Activated gamma-delta T cell treated with anti-CD3 and anti-CD28 coated beads, Interleukin-2, amount 50 U/mL, for 16 hours (primary cell): ENCODE measurements around the gene ITPR3.
"Not testable (repeated sequence)": the region's sequence is repeated elsewhere in the genome, so short reads cannot be mapped to it uniquely, and the experiment has no call there.

Experiments used
- DNase-seq: peaks from one replicate; pipeline ENCODE4 v3.0.0-alpha.2; 2020; ENCODE audit warnings: low read depth

The ITPR3 gene

DNA sequence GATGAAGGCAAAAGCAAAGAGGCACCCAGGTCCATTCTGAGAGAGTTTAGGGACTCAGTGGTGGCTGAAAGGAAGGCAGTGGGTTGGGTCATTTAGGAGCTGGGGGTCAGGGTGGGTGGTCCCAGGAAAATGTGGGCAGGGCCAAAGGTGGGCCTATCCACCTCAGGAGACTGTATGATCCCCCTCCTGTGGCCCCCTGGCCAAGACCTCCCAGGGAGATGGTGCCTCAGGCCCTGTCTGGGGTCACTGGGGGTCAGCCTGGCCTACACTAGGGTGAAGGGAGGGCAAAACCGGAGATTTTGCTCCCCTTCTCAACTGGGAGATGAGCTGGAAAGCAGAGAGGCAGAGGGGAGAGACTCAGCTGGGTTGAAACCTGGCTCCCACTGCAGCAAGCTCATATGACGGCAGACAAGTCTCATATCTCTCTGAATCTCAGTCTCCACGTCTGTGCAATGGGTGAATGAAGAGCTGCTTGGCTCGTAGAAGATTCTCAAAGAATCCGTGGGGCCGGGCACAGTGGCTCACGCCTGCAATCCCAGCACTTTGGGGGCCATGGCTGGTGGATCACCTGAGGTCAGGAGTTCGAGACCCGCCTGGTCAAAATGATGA, 29.6 kb upstream of the ITPR3 start:
- DNase-seq = no peak

DNA sequence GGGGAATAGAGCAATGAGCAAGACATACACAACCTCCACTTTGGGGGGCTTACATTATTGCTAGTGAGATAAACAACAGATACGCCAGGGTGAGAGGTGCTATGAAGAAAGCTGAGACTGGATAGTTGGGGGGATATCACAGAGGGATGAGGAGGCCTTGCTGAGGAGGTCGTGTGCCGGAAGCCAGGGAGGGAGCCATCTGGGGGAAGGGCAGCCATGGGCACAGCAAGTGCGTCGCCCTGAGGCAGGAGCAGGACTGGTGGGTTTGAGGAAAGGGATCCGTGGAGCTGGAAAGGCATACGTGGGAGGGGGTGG, 28.9 kb upstream of the ITPR3 start:
- no peak for DNase-seq

DNA sequence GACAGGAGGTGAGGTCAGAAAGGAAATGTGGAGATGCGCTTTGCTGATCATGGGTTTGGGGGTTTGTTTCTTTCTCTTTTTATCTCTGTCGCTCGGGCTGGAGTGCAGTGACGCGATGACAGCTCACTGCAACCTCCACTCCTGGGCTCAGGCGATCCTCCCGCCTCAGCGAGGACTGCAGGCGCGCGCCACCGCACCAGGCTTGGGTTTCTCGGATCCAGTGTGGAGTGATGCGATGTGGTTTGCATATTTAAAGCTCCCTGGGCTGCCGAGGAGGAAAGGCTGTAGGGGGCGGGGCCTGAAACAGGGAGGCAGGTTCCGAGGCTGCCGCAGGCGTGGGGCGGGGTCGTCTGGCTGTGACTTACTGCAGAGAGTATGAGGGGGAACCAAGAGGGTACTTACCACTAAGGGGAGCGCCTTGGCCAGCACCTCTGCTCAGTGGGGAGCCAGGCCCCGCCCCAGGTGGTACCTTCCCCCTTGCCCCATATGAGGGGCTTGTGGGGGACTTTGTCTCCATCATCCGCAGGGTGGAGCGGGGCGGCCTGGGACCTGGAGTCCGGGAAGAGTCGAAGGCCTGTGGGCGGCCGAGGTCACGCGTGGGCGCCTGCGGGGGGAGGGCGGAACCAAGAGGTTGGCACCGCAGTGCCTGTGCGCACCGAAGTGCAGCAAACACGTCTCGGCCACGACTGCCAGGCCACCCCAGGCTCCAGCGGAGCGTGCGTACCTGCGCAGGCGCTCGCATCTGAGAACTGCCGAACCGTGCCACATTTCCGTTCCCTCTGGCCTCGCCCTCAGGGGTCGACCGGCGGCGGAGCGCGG, 28.3 kb upstream of the ITPR3 start:
- DNase-seq = no peak

DNA sequence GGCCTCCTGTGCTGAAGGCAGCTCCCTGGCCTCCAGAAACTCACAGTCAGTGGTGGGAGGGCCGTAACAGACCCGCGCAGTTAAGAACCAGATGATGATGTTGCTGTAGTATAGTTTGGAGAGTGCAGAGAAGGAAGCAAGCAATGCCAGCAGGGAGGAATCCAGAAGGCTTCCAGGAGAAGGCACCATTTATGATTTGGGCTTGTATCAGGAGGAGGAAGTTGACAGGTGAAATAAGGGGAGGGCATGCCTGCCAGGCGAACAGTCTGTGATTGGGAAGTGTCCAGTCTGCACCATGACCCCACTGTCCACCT, 27.8 kb upstream of the ITPR3 start:
- DNase-seq = no peak

DNA sequence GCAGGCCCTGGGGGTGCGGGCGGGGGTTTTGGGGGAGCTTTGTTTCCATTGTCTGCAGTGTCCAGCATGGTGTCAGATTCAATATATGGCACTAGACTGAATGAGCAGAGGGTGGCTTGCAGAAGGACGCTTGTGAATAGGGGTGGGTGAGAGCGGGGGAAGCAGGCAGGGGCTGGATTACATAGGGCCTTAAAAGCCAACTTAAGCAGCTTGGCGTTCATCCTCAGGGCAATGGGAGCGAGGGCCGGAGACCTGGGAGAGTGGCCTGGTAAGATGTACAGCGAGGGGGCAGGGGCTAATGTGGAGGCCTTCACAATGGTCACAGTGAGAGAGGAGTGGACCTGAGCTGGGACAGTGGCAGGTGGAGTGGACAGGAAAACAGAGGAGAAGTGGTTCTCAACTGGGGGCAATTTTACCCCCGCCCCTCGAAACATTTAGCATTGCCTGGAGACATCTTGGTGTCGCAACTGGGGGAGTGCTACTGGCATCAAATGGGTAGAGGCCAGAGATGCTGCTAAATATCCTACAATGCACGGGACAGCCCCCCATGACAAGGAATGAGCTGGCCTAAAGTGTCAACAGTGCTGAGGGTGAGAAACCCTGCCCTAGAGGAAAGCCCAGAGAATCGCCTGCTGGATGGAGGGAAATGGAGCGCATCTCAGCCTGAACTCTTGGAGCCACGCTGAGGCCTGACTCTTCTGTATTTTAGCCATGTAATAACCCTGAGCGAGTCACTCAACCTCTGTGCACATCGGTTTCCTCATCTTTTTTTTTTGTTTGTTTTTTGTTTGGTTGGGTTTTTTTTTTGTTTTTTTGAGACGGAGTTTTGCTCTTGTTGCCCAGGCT, 25.9 kb upstream of the ITPR3 start:
- DNase-seq = no peak

DNA sequence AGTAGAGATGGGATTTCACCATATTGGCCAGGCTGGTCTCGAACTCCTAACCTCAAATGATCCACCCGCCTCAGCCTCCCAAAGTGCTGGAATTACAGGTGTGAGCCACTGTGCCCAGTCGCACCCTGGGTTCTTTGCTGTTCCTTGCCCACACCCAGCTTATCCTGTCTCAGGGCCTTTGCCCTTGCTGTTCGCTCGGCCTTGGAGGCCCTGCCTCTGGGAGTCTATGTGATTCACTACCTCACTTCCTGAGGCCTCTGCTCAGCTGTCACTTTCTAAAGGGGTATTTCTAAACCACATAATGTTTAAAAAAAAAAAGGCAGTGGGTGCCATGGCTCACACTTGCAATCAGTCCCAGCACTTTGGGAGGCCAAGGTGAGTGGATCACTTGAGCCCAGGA, 24.2 kb upstream of the ITPR3 start:
- DNase-seq = not testable (repeated sequence)

DNA sequence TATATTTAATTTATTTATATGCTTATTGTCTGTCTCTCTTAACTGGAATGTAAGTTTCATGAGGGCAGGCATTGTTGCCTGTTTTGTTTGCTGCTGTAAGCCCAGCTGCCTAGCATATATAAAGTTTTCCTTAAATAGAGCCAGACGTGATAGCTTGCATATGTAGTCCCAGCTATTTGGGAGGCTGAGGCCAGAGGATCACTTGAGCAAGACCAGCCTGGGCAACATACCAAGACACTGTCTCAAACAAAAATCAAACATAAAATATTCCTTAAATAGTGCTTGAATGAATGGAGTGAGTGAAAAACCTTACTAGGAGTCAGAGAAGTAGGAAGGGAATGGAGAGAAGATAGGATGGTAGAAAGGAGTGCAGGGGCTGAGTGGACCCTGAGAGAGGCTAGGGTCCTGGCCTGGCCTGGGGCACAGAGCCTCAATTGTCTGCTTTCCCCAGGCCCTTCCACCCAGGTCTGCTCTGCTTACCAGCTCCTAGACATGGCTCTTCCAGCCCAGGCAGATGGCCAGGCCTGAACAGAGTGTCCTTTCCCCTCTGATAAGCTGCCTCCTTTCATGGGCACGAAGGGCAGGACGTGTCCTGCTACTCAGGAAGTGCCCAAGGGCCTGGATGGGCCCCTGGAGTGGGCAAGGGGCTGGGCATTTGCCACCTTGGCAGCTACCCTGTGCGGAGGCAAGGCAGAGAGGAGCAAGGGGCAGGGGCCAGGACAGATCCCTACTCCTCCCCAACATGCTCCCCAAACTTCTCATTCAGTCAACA, 23.4 kb upstream of the ITPR3 start:
- DNase-seq = no peak

DNA sequence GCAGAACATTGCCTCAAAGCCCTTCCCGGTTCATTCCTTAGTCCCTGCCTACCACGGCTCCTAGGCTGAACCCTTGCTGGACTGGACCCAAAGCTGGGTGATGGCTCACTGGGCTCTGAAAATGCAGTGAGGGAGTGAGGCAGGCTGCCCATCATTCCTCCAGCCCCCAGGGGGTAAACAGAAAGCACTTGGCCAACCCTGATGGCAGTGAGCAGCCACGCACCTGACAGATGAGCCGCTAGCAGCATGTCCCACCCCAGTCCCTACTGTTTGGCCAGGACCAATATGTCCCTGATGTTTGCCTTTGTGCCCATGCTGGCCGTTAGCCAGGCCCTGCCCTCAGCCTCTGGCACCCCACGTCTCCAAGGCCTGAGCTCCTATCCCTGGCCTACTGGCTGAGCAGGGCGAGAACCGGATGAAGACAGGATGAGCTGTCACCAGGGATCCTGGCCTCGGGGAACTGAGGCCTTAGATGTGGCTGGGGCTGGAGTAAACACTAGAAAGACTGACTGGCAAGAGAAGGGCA, 21.6 kb upstream of the ITPR3 start:
- no peak for DNase-seq

DNA sequence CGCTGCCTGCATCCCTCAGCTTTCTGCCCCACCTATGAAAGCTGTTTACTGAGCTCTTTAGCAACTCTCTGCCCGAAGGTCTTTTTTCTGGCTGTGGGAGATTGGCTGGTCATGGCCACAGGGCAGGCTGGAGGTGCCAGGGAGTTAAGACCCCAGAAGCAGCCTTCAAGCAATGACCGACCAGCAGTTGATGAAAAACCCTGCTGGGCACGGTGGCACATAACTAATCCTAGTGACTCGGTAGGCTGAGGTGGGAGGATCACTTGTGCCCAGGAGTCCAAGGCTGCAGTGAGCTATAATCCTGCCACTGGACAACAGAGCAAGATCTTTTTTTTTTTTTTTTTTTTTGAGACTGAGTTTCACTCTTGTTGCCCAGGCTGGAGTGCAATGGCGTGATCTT, 20.4 kb upstream of the ITPR3 start:
- no peak for DNase-seq

DNA sequence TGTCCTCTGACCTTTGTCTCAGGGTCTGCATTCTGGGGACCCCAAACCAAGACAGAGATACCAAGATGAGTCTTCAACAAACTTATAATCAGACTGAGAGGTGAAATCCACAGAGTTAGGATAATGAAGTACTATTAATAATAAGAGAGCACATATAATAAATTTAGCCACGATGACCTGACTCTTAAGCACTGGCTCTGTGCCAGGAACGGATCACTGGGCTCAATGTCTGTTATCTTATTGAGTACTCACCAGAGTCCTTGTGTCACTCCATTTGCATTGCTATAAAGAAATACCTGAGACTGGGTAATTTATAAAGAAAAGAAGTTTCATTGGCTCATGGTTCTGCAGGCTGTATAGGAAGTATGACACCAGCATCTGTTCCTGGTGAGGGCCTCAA, 18.9 kb upstream of the ITPR3 start:
- no peak for DNase-seq

DNA sequence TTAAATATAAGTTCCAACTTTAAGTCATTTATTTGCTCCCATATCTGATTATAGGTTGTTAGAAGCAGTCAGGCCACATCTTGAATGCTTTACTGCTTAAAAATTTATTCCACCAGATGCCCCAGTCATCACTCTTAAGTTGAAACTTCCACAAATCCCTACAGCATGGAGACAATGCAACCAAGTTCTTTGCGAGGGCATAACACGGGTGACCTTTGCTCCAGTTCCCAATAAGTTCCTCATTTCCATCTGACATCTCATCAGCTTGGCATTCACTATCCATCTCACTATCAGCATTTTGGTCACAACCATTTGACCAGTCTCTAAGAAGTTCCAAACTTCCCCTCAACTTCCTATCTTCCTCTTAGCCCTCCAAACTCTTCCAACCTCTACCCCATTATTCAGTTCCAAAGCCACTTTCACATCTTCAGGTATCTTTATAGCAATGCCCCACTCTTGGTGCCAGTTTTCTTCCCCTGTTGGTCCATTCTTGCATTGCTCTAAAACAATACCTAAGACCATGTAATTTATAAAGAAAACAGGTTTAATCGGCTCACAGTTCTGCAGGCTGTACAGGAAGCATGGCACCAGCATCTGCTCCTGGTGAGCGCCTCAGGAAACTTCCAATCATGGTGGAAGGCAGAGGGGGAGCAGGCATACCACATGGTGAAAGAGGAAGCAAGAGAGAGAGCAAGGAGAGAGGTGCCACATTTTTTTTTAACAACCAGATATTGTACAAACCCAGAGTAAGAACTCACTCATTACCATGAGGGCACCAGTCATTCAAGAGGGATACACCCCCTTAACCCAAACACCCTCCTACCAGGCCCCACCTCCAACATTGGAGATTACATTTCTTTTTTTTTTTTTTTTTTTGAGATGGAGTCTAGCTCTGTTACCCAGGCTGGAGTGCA, 15.9 kb upstream of the ITPR3 start:
- DNase-seq = no peak

DNA sequence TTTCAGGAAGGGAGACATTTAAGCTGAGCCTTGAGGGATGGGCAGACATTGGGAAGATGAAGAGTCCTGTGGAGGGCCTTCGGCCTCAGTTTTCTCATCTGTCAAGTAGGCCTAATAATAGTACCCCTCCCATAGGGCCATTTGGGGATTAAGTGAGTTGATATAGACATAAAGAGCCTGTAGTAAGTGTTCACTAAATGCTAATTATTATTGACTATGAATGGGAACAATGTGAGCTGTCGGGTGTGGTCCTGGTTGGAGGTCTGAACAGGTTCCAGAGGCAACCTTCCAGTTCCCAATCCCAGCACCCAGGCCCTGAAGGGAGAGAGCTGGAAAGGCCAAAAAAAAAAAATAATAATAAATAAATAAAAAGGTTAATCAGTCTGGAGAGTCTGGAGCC, 14.5 kb upstream of the ITPR3 start:
- no peak for DNase-seq

DNA sequence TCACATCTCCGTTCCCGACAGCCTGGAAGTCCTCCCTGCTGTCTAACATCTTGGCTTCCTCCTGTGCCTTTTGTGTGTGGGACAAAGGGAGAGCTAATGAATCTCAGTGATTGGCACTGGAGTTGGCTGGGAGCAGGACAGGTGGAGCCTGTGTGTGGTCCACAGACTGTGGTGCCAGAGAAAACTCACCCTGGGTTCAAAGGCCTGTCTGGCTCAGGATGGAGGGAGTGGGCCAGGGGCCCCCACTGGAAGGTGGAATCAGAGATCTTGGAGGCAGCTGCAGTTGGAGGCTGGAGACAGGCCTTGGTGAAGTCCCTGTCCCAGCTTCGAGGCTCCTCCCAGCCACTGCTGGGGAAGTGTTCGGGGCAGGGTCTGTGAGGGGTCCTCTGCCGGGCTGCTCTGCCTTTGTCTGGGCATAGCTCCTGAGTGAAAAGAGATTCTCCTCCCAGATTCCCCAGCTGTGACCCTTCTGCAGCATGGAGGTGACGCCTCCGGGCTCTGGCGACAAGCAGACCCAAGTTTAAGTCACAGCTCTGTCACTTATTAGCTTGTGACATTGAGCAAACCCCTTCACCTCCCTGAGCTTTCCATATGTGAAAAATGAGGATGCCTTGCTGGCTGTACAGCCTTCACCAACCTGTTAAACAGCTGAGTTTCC, 13.9 kb upstream of the ITPR3 start:
- DNase-seq = no peak

DNA sequence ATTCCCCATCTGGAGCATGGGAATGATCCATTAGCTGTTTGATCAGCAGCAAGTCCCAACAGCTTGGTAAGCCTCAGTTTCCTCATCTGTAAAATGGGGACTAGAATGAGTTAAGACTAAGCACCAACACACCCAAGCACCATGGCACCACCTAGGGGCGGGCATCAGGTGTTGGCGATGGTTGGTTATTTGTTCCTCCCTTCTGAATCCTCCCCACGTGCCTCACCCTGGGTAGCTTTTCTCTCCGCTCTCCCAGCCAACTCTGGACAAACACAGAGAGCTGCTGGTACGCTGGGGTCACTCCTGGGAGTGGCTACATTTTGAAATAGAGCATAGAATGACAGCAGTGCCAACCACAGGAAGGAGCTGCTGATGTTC, 13.3 kb upstream of the ITPR3 start:
- no peak for DNase-seq

DNA sequence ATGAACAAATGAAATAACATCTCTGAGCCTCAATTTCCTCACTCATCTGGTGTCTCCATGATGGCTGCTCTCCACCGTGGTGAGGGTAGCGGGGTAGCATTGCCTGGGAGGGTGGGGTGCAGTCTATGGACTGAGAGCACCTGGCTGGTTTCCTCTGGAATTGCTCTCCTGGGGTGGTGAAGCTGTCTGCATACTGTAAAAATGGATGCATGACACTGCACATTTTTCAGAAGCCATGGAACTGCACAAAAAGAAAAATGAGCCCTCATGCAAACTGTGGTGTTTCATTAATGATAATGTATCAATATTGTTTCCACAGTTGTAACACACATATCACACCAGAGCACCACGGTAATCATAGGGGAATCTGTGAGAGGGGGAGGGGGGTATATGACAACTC, 12.1 kb upstream of the ITPR3 start:
- no peak for DNase-seq

DNA sequence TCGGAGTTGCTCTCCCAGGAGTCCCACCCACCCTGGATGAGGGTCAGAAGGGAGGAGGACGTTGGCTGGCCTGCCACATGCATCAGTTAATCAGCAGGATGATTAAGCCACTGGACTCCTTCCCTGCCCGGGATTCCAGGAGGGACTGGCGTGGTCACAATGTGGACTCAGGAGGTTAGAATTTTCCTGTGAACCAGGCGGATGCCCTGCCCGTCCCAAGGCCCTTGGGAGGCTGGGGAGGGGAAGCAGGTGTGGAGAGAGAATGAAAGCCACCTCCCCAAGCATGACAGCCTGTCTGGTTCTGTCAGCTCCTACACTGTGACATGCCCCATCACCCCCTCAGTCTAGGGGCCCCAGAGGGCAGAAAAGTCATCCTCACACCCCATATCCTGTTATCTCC, 11.6 kb upstream of the ITPR3 start:
- DNase-seq = no peak

DNA sequence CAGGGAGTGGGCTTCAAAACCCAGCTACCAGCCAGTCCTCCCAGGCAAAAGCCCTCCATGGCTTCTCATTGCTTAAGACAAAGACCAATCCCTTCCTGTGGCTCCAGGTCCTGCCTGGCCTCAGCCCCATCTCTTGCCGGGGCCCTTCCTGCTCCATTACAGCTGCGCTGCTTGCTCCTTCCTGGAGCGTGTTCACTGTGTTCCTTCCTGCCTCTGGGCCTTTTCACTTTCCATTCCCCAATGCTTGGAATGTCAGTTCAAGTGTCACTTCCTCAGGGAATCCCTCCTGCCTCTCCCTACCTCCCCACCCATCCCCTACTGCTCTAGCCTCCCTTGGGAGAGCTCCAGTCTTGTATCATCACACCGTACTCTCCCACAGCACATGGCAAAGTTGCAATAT, 11.1 kb upstream of the ITPR3 start:
- DNase-seq = no peak

DNA sequence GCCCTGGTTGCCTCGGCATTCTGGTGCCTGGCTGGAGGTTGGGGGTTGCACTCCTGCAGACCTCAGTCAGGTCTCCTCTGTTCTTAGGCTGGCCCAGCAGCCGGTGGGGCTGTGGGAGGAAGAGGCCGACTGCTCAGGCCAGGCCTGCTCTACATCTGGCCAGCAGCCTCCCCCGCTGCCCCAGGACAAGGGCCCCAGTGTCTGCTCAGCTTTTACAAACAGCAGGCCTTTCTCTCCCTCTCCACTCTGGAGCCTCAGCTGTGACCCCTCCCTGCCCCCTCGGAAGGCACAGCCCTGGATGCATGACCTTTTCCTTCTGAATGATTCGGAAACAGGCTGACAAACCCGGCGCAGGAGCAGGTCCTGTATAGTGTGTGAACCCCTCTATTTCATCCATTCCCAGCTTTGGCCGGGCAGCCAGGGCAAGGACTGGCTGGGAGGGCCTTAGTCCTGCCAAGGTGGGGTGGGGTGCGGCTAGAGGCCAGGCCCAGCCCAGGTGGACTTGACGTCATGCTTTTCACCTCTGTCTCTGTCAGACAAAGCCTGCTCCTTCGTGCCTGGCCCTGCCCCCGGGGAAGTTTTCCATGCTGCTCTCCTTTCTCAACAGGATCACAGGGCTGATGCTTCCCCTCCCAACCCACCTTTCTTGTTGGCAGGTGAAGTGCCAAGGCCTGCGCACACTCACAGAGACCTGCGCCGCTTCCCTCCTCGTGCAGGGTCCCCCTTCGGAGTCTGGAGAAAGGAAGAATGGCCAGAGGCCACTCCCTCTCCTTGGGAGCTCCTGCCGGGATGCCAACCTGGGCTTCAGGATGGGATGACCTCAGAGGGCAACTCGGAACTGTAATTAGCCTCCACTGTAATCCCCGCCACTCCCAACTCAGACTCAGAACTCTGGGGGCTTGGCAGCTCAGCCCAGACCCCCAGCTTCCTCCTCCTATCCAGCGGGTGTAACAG, 10.1 kb upstream of the ITPR3 start:
- DNase-seq = no peak

DNA sequence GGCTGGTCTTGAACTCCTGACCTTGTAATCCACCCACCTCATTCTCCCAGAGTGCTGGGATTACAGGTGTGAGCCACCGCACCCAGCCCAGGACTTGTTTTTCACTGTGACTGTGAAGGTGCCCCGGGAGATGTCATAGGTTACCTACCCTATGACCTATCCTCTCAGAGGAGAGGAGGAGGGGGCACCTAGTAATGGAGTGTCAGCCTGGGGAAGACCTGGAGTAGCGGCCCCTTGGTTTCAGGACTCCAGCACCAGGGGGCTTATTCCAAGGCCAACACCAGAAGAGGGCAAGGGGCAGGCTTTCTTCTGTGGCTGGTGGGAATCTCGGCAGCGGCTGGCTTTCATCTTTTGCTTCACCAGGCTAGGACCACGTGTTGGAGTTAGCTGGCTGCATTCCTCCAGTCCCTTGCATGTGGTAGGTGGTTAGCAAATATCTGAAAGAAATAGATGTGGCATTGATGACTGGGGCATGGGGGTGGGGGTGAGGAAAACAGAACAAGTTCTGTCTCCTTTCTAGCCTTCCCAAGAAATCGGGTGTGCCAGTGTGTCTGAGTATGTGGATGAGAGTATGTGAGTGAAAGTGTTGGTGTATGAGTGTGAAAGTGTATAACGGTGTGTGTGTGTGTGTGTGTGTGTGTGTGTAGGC, 7.9 kb upstream of the ITPR3 start:
- no peak for DNase-seq
